ENCODE data around the gene PML. TPM values are rescaled to one million over a fixed set of nuclear protein-coding genes. Genes with fewer than 3 reads are reported as not detected.
A peak's percentile ranks its signal among the peaks of the same experiment; 100 is the strongest.

PML gene
- total RNA-seq, 1 donor from 2014 or later, result 78.9 TPM

- H3K4me3 ChIP-seq (ENCODE audit: low read depth, low read length), result no peak overlapping the region
- no peak for DNase-seq (ENCODE audit: low read depth)
These were observed 12.7 kb upstream of the PML start for GRCh38 chr15:73981761-73982221.

GRCh38 chr15:73982222-73982962 is 12.1 kb upstream of the PML start:
- DNase-seq (ENCODE audit: low read depth), result peak; percentile 58
- TF ChIP-seq CTCF (conservative IDR thresholded peaks at IDR 0.05; ENCODE audit: low read depth, low read length), result no peak
- peak overlapping the region; percentile 22 for H3K4me3 ChIP-seq (ENCODE audit: low read depth, low read length)

More at GRCh38 chr15:73981761-73982221, 12.7 kb upstream of the PML start:
- TF ChIP-seq CTCF (conservative IDR thresholded peaks at IDR 0.05; ENCODE audit: low read depth, low read length), result no peak

- TF ChIP-seq CTCF (conservative IDR thresholded peaks at IDR 0.05; ENCODE audit: low read depth, low read length), result no peak
- DNase-seq (ENCODE audit: low read depth), result peak; percentile 42
- peak overlapping the region; percentile 17 for H3K4me3 ChIP-seq (ENCODE audit: low read depth, low read length)
These were observed 11.2 kb upstream of the PML start for GRCh38 chr15:73983211-73983727.

- no peak for DNase-seq (ENCODE audit: low read depth)
- H3K4me3 ChIP-seq (ENCODE audit: low read depth, low read length), result no peak overlapping the region
- TF ChIP-seq CTCF (conservative IDR thresholded peaks at IDR 0.05; ENCODE audit: low read depth, low read length), result no peak
These were observed 10.7 kb upstream of the PML start for GRCh38 chr15:73983773-73984172.

GRCh38 chr15:73984208-73984979 is 10.1 kb upstream of the PML start:
- no peak for DNase-seq (ENCODE audit: low read depth)
- no peak for TF ChIP-seq CTCF (conservative IDR thresholded peaks at IDR 0.05; ENCODE audit: low read depth, low read length)
- no peak overlapping the region for H3K4me3 ChIP-seq (ENCODE audit: low read depth, low read length)

- no peak for TF ChIP-seq CTCF (conservative IDR thresholded peaks at IDR 0.05; ENCODE audit: low read depth, low read length)
- H3K4me3 ChIP-seq (ENCODE audit: low read depth, low read length), result no peak overlapping the region
- no peak for DNase-seq (ENCODE audit: low read depth)
These were observed 9.2 kb upstream of the PML start for GRCh38 chr15:73985101-73985873.

Data from epithelial cell of proximal tubule (primary cell).